NCI-H69 (cell line): ENCODE data around the gene RNF31.

Experiments used
- DNase-seq: peaks from one replicate; lab custom pipeline; 2025; lab: John Stamatoyannopoulos, UW

The RNF31 gene

GRCh38 chr14:24137529-24138395, 9.5 kb upstream of the RNF31 start:
- no peak for DNase-seq

- no peak for DNase-seq
These were observed 8.7 kb upstream of the RNF31 start for GRCh38 chr14:24138396-24139271.

- DNase-seq, result peak; percentile 21
These were observed 7.9 kb upstream of the RNF31 start for GRCh38 chr14:24139272-24139934.

GRCh38 chr14:24141097-24141880, 6.0 kb upstream of the RNF31 start, which contains the start of gene EMC9:
Gene EMC9, minus strand, starts transcription at chr14:24141591. Its CDS starts 287 bp downstream, at chr14:24141304.
- peak; percentile 100 for DNase-seq

- no peak for DNase-seq
These were observed 3.8 kb upstream of the RNF31 start for GRCh38 chr14:24143511-24143910.

GRCh38 chr14:24144451-24144850, 2.8 kb upstream of the RNF31 start:
- no peak for DNase-seq

GRCh38 chr14:24145219-24145618, 2.1 kb upstream of the RNF31 start:
- DNase-seq, result no peak

- DNase-seq, result peak; percentile 73
These were observed 1.4 kb upstream of the RNF31 start for GRCh38 chr14:24145690-24146452.

- DNase-seq, result peak; percentile 99
These were observed 783 bp upstream of the RNF31 start, which contains the start of gene PSME2 for GRCh38 chr14:24146453-24146977. Gene PSME2, minus strand, starts transcription at chr14:24146610. Its CDS starts 29 bp downstream, at chr14:24146581.

- peak; percentile 40 for DNase-seq
These were observed 597 bp downstream of the RNF31 start for GRCh38 chr14:24147761-24148428.

- no peak for DNase-seq
These were observed 2.1 kb downstream of the RNF31 start for GRCh38 chr14:24149302-24149969.

GRCh38 chr14:24150061-24150460, 2.8 kb downstream of the RNF31 start:
- no peak for DNase-seq

GRCh38 chr14:24150567-24150966, 3.3 kb downstream of the RNF31 start:
- no peak for DNase-seq

- no peak for DNase-seq
These were observed 3.7 kb downstream of the RNF31 start for GRCh38 chr14:24150993-24151392.

GRCh38 chr14:24151404-24152080, 4.2 kb downstream of the RNF31 start:
- DNase-seq, result no peak

GRCh38 chr14:24155100-24155499, 7.8 kb downstream of the RNF31 start:
- no peak for DNase-seq

GRCh38 chr14:24156840-24157239, 9.5 kb downstream of the RNF31 start:
- no peak for DNase-seq

GRCh38 chr14:24157331-24157730, 10.0 kb downstream of the RNF31 start:
- DNase-seq, result no peak
